Activated B cell treated with CpG ODN at 0.5 μM for 24 hours (primary cell): Measurements from ENCODE around the gene MNT. TPM values are rescaled to one million over a fixed set of nuclear protein-coding genes. Genes with fewer than 3 reads are reported as not detected.
"Not testable (repeated sequence)": the region's sequence is repeated elsewhere in the genome, so short reads cannot be mapped to it uniquely, and the experiment has no call there.

Source experiments
- ATAC-seq: fragments of 200-7000 bp; cut with Tn5 transposase; one replicate; pipeline ENCODE4 v1.10.0; 2021; ENCODE audit warnings: low read depth, mild to moderate bottlenecking, moderate library complexity
- CTCF ChIA-PET: fragments of 350-600 bp; sonication (Branson Sonifier 250); formaldehyde crosslinking; loops from one replicate; lab custom pipeline; 2021; ENCODE audit warnings: antibody characterized with exemption; lab: Charles Lee
- POLR2A ChIA-PET: fragments of 350-600 bp; sonication (Branson Sonifier 250); formaldehyde crosslinking; loops from one replicate; lab custom pipeline; 2021; ENCODE audit warnings: antibody characterized with exemption; lab: Charles Lee
- DNase-seq: peaks from one replicate; pipeline ENCODE4 v3.0.0; 2022
- H3K27ac Mint-ChIP-seq: one replicate; pipeline ENCODE4 v1.8.0; 2020; ENCODE audit warnings: mixed read lengths
- H3K27me3 Mint-ChIP-seq: one replicate; pipeline ENCODE4 v1.8.0; 2021; ENCODE audit warnings: mixed read lengths
- H3K36me3 Mint-ChIP-seq: one replicate; pipeline ENCODE4 v1.8.0; 2021; ENCODE audit warnings: low read depth, mixed read lengths
- H3K4me1 Mint-ChIP-seq: one replicate; pipeline ENCODE4 v1.8.0; 2021; ENCODE audit warnings: mixed read lengths
- H3K4me3 Mint-ChIP-seq: one replicate; pipeline ENCODE4 v1.8.0; 2020; ENCODE audit warnings: mild to moderate bottlenecking, mixed read lengths
- H3K9me3 Mint-ChIP-seq: one replicate; pipeline ENCODE4 v1.8.0; 2020; ENCODE audit warnings: mixed read lengths
- CTCF ChIP-seq: fragments of 200-600 bp; IDR thresholded peaks from one replicate; pipeline ENCODE4 v1.8.0; 2022; ENCODE audit warnings: antibody characterized with exemption, mild to moderate bottlenecking
- intact Hi-C: fragments of 100-400 bp; cut with micrococcal nuclease; formaldehyde crosslinking; loops from one replicate; pipeline ENCODE4 v1.15.1; 2024
- total RNA-seq: library from RNA; stranded (reverse); gene quantifications from 2 replicates; pipeline ENCODE4 v1.2.3, GENCODE V29; 2022

MNT gene
- 24.3 and 31.3 TPM in 2 replicates for total RNA-seq

GRCh38 chr17:2400877-2401425 lies at the start of gene MNT:
MNT (minus strand) TSS chr17:2401060; CDS start chr17:2400712, 348 bp downstream.
- H3K9me3 Mint-ChIP-seq, result no peaks in the 10 kb centered on the region
- peaks cover 14% of the 10 kb centered on the region for H3K36me3 Mint-ChIP-seq
- H3K27me3 Mint-ChIP-seq, result no peaks in the 10 kb centered on the region
- H3K4me3 Mint-ChIP-seq, result peak within 1 kb of the TSS; percentile 94
- ATAC-seq (peak; percentile 51), DNase-seq (peak; percentile 95)
- POLR2A ChIA-PET, result interaction anchor here (0.8 to 4.0 kb wide), 8 partner anchors 9 to 684 kb away, joined by 3 to 103 read pairs (median 10); partner anchors contain the start of genes SGSM2, SMG6, SRR and TSR1
- no peak for TF ChIP-seq CTCF
- peak within 1 kb of the TSS; percentile 99 for H3K27ac Mint-ChIP-seq
- peaks cover 46% of the 10 kb centered on the region for H3K4me1 Mint-ChIP-seq
- intact Hi-C loops, result loop anchor here (1.0 to 5.0 kb wide), 13 partner anchors 9 to 1566 kb away; partner anchors contain the start of genes DPH1, PAFAH1B1, SLC43A2 and SMG6
- CTCF ChIA-PET, result interaction anchor here (1.0 to 6.7 kb wide), 3 partner anchors 9 to 18 kb away, joined by 6 to 45 read pairs (median 9); no protein-coding TSS in a partner anchor

GRCh38 chr17:2450016-2450650 lies 49.3 kb upstream of the MNT start:
- ChIA-PET CTCF (interaction anchor here (0.6 kb wide), 1 partner anchor 751 kb away, joined by 4 read pairs; no protein-coding TSS in a partner anchor), POLR2A (no interaction called here)
- intact Hi-C loops, result no loop called here
- Mint-ChIP-seq H3K27ac (no peak overlapping the region), H3K27me3 (no peaks in the 10 kb centered on the region), H3K4me1 (peaks cover 5% of the 10 kb centered on the region), H3K9me3 (no peaks in the 10 kb centered on the region), H3K4me3 (no peak overlapping the region), H3K36me3 (peaks cover 38% of the 10 kb centered on the region)
- no peak for TF ChIP-seq CTCF
- DNase-seq (no peak), ATAC-seq (no peak)

- no peak overlapping the region for H3K27ac Mint-ChIP-seq
- ATAC-seq (no peak), DNase-seq (no peak)
- peaks cover 38% of the 10 kb centered on the region for H3K36me3 Mint-ChIP-seq
- no peak overlapping the region for H3K4me3 Mint-ChIP-seq
- peaks cover 5% of the 10 kb centered on the region for H3K4me1 Mint-ChIP-seq
- intact Hi-C loops, result no loop called here
- POLR2A ChIA-PET, result no interaction called here
- H3K9me3 Mint-ChIP-seq, result no peaks in the 10 kb centered on the region
- CTCF ChIA-PET, result interaction anchor here (1.0 kb wide), 1 partner anchor 67 kb away, joined by 5 read pairs; no protein-coding TSS in a partner anchor
- TF ChIP-seq CTCF, result no peak
- no peaks in the 10 kb centered on the region for H3K27me3 Mint-ChIP-seq
Observed at GRCh38 chr17:2449486-2449885, 48.6 kb upstream of the MNT start.

GRCh38 chr17:2447479-2447878 lies 46.6 kb upstream of the MNT start:
- POLR2A ChIA-PET, DNase-seq, ATAC-seq, H3K4me1 Mint-ChIP-seq, intact Hi-C loops, H3K27ac Mint-ChIP-seq, CTCF ChIA-PET, H3K9me3 Mint-ChIP-seq, H3K27me3 Mint-ChIP-seq, H3K4me3 Mint-ChIP-seq: not testable (repeated sequence)
- peaks cover 32% of the 10 kb centered on the region for H3K36me3 Mint-ChIP-seq

- no peak for DNase-seq
- H3K9me3 Mint-ChIP-seq, result no peaks in the 10 kb centered on the region
- ATAC-seq, result no peak
- H3K36me3 Mint-ChIP-seq, result peaks cover 38% of the 10 kb centered on the region
- no peaks in the 10 kb centered on the region for H3K4me1 Mint-ChIP-seq
- H3K4me3 Mint-ChIP-seq, result no peak overlapping the region
- intact Hi-C loops, result no loop called here
- CTCF ChIA-PET, result no interaction called here
- no peak overlapping the region for H3K27ac Mint-ChIP-seq
- TF ChIP-seq CTCF, result no peak
- H3K27me3 Mint-ChIP-seq, result no peaks in the 10 kb centered on the region
- POLR2A ChIA-PET, result no interaction called here
Observed at GRCh38 chr17:2445638-2446037, 44.8 kb upstream of the MNT start.
